H1 (cell line): Measurements from ENCODE around the gene CDCA7. TPM values are rescaled to one million over a fixed set of nuclear protein-coding genes. Genes with fewer than 3 reads are reported as not detected.
A peak's percentile ranks its signal among the peaks of the same experiment; 100 is the strongest.

Experiments
- CTCF ChIA-PET: fragments of 300-600 bp; sonication (Branson Sonifier 250); formaldehyde crosslinking; loops from one replicate; lab custom pipeline; 2021; ENCODE audit not compliant: partially characterized antibody; lab: Charles Lee
- POLR2A ChIA-PET: fragments of 300-600 bp; sonication (Branson Sonifier 250); formaldehyde crosslinking; loops from one replicate; lab custom pipeline; 2021; ENCODE audit warnings: inconsistent platforms; ENCODE audit not compliant: partially characterized antibody; lab: Charles Lee
- DNase-seq, 2 experiments: peaks; one replicate each; pipeline versions ENCODE4 v3.0.0 to v3.0.0-alpha.2; 2010 to 2022; ENCODE audit warnings: low spot score in 2 of 2, low read depth in 1 of 2, mixed read lengths in 1 of 2
- FAIRE-seq: peaks from 2 replicates; lab custom pipeline; 2011; peaks lifted over from hg19 to GRCh38; lab: Jason Lieb, UNC
- H2AFZ ChIP-seq: 2 replicates; pipeline ENCODE4 v1.8.1; 2012; ENCODE audit warnings: low read length, inconsistent platforms
- H2AK5ac ChIP-seq: 2 replicates; pipeline ENCODE4 v1.6.1; 2013; ENCODE audit warnings: low read depth, low read length
- H2BK120ac ChIP-seq: replicated peaks from 2 replicates; pipeline ENCODE3; 2013; ENCODE audit warnings: low read depth, low read length, inconsistent platforms
- H2BK12ac ChIP-seq: 2 replicates; pipeline ENCODE4 v1.6.1; 2013; ENCODE audit warnings: low read depth, low read length
- H2BK15ac ChIP-seq: 2 replicates; pipeline ENCODE4 v1.6.1; 2013; ENCODE audit warnings: low read length
- H2BK20ac ChIP-seq: 2 replicates; pipeline ENCODE4 v1.6.1; 2013; ENCODE audit warnings: low read length
- H2BK5ac ChIP-seq: 2 replicates; pipeline ENCODE4 v1.6.1; 2013; ENCODE audit warnings: low read depth, low read length
- H3K14ac ChIP-seq: 2 replicates; pipeline ENCODE4 v1.6.1; 2013; ENCODE audit warnings: inconsistent platforms; ENCODE audit not compliant: insufficient read length
- H3K18ac ChIP-seq: 2 replicates; pipeline ENCODE4 v1.6.1; 2013; ENCODE audit warnings: low read length; ENCODE audit errors: extremely low read depth
- H3K23ac ChIP-seq: 2 replicates; pipeline ENCODE4 v1.6.1; 2013; ENCODE audit warnings: inconsistent platforms; ENCODE audit not compliant: insufficient read length
- H3K23me2 ChIP-seq: 2 replicates; pipeline ENCODE4 v1.6.1; 2013; ENCODE audit warnings: low read depth, low read length
- H3K27ac ChIP-seq: 2 replicates; pipeline ENCODE4 v1.6.1; 2011; ENCODE audit warnings: low read depth, low read length, inconsistent platforms
- H3K27me3 ChIP-seq, 4 experiments: replicated peaks in 1 of 4; 1 replicate in 1 of 4; 2 replicates in 3 of 4; pipeline versions ENCODE4 v1.6.1 to v1.8.1; 2011 to 2013; ENCODE audit warnings: low read length in 3 of 4, mild to moderate bottlenecking in 3 of 4, inconsistent platforms in 2 of 4, mixed read lengths in 2 of 4, moderate library complexity in 1 of 4; ENCODE audit not compliant: control insufficient read depth in 3 of 4, insufficient read depth in 3 of 4; ENCODE audit errors: extremely low read depth in 1 of 4
- H3K36me3 ChIP-seq, 4 experiments: 2 replicates each; pipeline versions ENCODE4 v1.6.1 to v1.8.1; 2011 to 2013; ENCODE audit warnings: mild to moderate bottlenecking in 4 of 4, low read length in 3 of 4, moderate library complexity in 2 of 4, control low read depth in 1 of 4, inconsistent platforms in 1 of 4; ENCODE audit not compliant: insufficient read depth in 4 of 4, control insufficient read depth in 2 of 4
- H3K4ac ChIP-seq: replicated peaks from 2 replicates; pipeline ENCODE3; 2013; ENCODE audit warnings: low read length, low read depth, mixed read lengths, inconsistent platforms; ENCODE audit not compliant: insufficient read length
- H3K4me1 ChIP-seq, 4 experiments: replicated peaks in 1 of 4; 1 replicate in 1 of 4; 2 replicates in 3 of 4; pipeline versions ENCODE4 v1.6.1 to v1.8.1; 2011 to 2013; ENCODE audit warnings: low read length in 3 of 4, inconsistent platforms in 2 of 4, mixed read lengths in 1 of 4; ENCODE audit not compliant: insufficient read depth in 4 of 4, control insufficient read depth in 3 of 4
- H3K4me2 ChIP-seq, 2 experiments: 2 replicates each; pipeline versions ENCODE4 v1.6.1 to v1.8.1; 2011 to 2013; ENCODE audit warnings: low read depth in 2 of 2, low read length in 2 of 2, control low read depth in 1 of 2, inconsistent platforms in 1 of 2, mild to moderate bottlenecking in 1 of 2; ENCODE audit not compliant: insufficient read depth in 1 of 2
- H3K4me3 ChIP-seq, 4 experiments: fragments of 200-600, 300-600 bp in 1 of 4; sonication (generic), shearing (Covaris generic), sonication (Bioruptor Twin) in 1 of 4; 2 replicates each; pipeline versions ENCODE4 v1.5.1 to v1.8.1; 2011 to 2016; ENCODE audit warnings: low read length in 4 of 4, low read depth in 3 of 4, control low read depth in 2 of 4, inconsistent platforms in 2 of 4, mild to moderate bottlenecking in 2 of 4, mixed read lengths in 1 of 4, moderate library complexity in 1 of 4; ENCODE audit not compliant: insufficient read depth in 2 of 4; ENCODE audit errors: extremely low read depth in 1 of 4
- H3K56ac ChIP-seq: replicated peaks from 2 replicates; pipeline ENCODE3; 2013; ENCODE audit warnings: low read depth, mild to moderate bottlenecking, mixed read lengths, low read length, inconsistent platforms; ENCODE audit not compliant: insufficient read length
- H3K79me1 ChIP-seq: 2 replicates; pipeline ENCODE4 v1.6.1; 2013; ENCODE audit warnings: low read depth, low read length, control low read depth
- H3K79me2 ChIP-seq, 2 experiments: 2 replicates each; pipeline versions ENCODE4 v1.6.1 to v1.8.1; 2012 to 2013; ENCODE audit warnings: low read length in 2 of 2, mild to moderate bottlenecking in 2 of 2, inconsistent platforms in 1 of 2; ENCODE audit not compliant: insufficient read depth in 2 of 2, control insufficient read depth in 1 of 2
- H3K9ac ChIP-seq, 4 experiments: replicated peaks in 1 of 4; 1 replicate in 1 of 4; 2 replicates in 3 of 4; pipeline versions ENCODE4 v1.6.1 to v1.8.1; 2011 to 2013; ENCODE audit warnings: low read depth in 3 of 4, low read length in 3 of 4, control low read depth in 2 of 4, mild to moderate bottlenecking in 2 of 4, moderate library complexity in 2 of 4, inconsistent platforms in 1 of 4; ENCODE audit errors: extremely low read depth in 1 of 4
- H3K9me3 ChIP-seq, 2 experiments: 2 replicates each; pipeline versions ENCODE4 v1.6.1 to v1.8.1; 2012 to 2013; ENCODE audit warnings: mild to moderate bottlenecking in 2 of 2, moderate library complexity in 2 of 2, control low read depth in 1 of 2, inconsistent platforms in 1 of 2, low read depth in 1 of 2, low read length in 1 of 2, mixed read lengths in 1 of 2; ENCODE audit not compliant: insufficient read depth in 2 of 2
- H4K20me1 ChIP-seq, 2 experiments: replicated peaks in 1 of 2; 2 replicates each; pipeline versions ENCODE3 to v1.8.1; 2011 to 2013; ENCODE audit warnings: inconsistent platforms in 2 of 2, low read length in 2 of 2, mild to moderate bottlenecking in 1 of 2; ENCODE audit not compliant: insufficient read depth in 2 of 2, control insufficient read depth in 1 of 2
- H4K5ac ChIP-seq: 2 replicates; pipeline ENCODE4 v1.6.1; 2013; ENCODE audit warnings: low read length, low read depth, mixed read lengths, inconsistent platforms; ENCODE audit not compliant: insufficient read length
- H4K8ac ChIP-seq: 2 replicates; pipeline ENCODE4 v1.8.0; 2013; ENCODE audit warnings: mild to moderate bottlenecking, moderate library complexity, low read length, inconsistent platforms; ENCODE audit not compliant: insufficient read depth; ENCODE audit errors: extremely low read depth
- H4K91ac ChIP-seq: replicated peaks from 2 replicates; pipeline ENCODE3; 2013; ENCODE audit warnings: low read length, mixed read lengths, inconsistent platforms; ENCODE audit not compliant: insufficient read length
- BACH1 ChIP-seq: IDR thresholded peaks from 2 replicates; pipeline ENCODE4 v1.6.1; 2012; ENCODE audit warnings: low read length, improper control_type of control experiment
- CTBP2 ChIP-seq: IDR thresholded peaks from 2 replicates; pipeline ENCODE4 v1.7.0; 2011; ENCODE audit warnings: borderline replicate concordance, mild to moderate bottlenecking, moderate library complexity, mixed read lengths, low read length; ENCODE audit not compliant: insufficient read depth, insufficient read length
- EGR1 ChIP-seq: IDR thresholded peaks from 2 replicates; pipeline ENCODE4 v1.6.1; 2011; ENCODE audit warnings: low read depth, low read length, borderline replicate concordance
- FOSL1 ChIP-seq: IDR thresholded peaks from 2 replicates; pipeline ENCODE4 v1.6.1; 2011; ENCODE audit warnings: mild to moderate bottlenecking, low read depth, low read length, moderate library complexity; ENCODE audit not compliant: insufficient read depth
- HDAC6 ChIP-seq: IDR thresholded peaks from one replicate; pipeline ENCODE4 v1.7.1; 2012; ENCODE audit warnings: low read depth, mild to moderate bottlenecking, inconsistent platforms, low read length, moderate library complexity
- JUN ChIP-seq: IDR thresholded peaks from 2 replicates; pipeline ENCODE4 v1.6.1; 2011; ENCODE audit warnings: low read depth, mild to moderate bottlenecking, improper control_type of control experiment, low read length
- KDM4A ChIP-seq: IDR thresholded peaks from one replicate; pipeline ENCODE4 v1.7.1; 2012; ENCODE audit warnings: low read depth, mild to moderate bottlenecking, moderate library complexity, low read length, inconsistent platforms; ENCODE audit not compliant: severe bottlenecking
- NRF1 ChIP-seq: IDR thresholded peaks from 2 replicates; pipeline ENCODE4 v1.6.1; 2011; ENCODE audit warnings: mild to moderate bottlenecking, low read depth, low read length, improper control_type of control experiment
- PHF8 ChIP-seq: fragments of 200-600 bp; sonication (generic); conservative IDR thresholded peaks from 2 replicates; pipeline ENCODE4 v1.7.1; 2012; ENCODE audit warnings: low read depth, mild to moderate bottlenecking, inconsistent platforms, low read length, moderate library complexity
- SIN3A ChIP-seq, 2 experiments: IDR thresholded peaks in 1 of 2; conservative IDR thresholded peaks in 1 of 2; 2 replicates each; pipeline ENCODE4 v1.6.1; 2011 to 2012; ENCODE audit warnings: low read length in 2 of 2, improper control_type of control experiment in 1 of 2, low read depth in 1 of 2, mild to moderate bottlenecking in 1 of 2
- WGBS, 2 experiments: shearing (Covaris generic) in 1 of 2; methylation state at CpG; one replicate each; pipeline versions ENCODE4 v1.1.6 to v1.1.7; 2013 to 2015; ENCODE audit warnings: low lambda C conversion rate in 2 of 2, mixed read lengths in 2 of 2, inconsistent platforms in 1 of 2, low coverage in 1 of 2, missing lambda C conversion rate in 1 of 2; ENCODE audit not compliant: insufficient replicate concordance in 2 of 2, insufficient coverage in 1 of 2, insufficient read length in 1 of 2; ENCODE audit errors: extremely low coverage in 1 of 2, missing lambda C conversion rate in 1 of 2; 5-methylcytosine and 5-hydroxymethylcytosine counted together
- polyA plus RNA-seq, 7 experiments: library from polyadenylated mRNA; depleted of rRNA in 3 of 7; stranded (reverse) in 5 of 7; unstranded in 2 of 7; fragments of >200 nt in 5 of 7; fragments of 200-250 nt in 2 of 7; gene quantifications; 1 replicate in 5 of 7; 2 replicates in 1 of 7; 4 replicates in 1 of 7; pipeline versions ENCODE4 v1.2.1 to v1.2.3, GENCODE V29; 2011 to 2013; ENCODE audit warnings: missing spikeins in 2 of 7, mixed read lengths in 2 of 7
- total RNA-seq: library from RNA; stranded (reverse); fragmentation: NEBNext Ultra II Directional; extraction: Animal tissue kit (Norgen Biotek cat#: 25700); gene quantifications from 2 replicates; pipeline ENCODE4 v1.2.1, GENCODE V29; 2021
- TF ChIP-seq, protein P1 (sequence below): IDR thresholded peaks from 2 replicates; pipeline ENCODE4 v1.6.1; 2011; ENCODE audit warnings: low read depth, mild to moderate bottlenecking, low read length; ENCODE audit not compliant: insufficient read depth
- TF ChIP-seq, protein P2 (sequence below): IDR thresholded peaks from 2 replicates; pipeline ENCODE4 v1.6.1; 2012; ENCODE audit warnings: inconsistent platforms

CDCA7 gene
- total and polyA plus RNA-seq, 2 of the 8 experiments (the other 6 are each of a cell fraction or from before 2014, with no cell fraction given): 64.4 to 80.4 TPM

DNA sequence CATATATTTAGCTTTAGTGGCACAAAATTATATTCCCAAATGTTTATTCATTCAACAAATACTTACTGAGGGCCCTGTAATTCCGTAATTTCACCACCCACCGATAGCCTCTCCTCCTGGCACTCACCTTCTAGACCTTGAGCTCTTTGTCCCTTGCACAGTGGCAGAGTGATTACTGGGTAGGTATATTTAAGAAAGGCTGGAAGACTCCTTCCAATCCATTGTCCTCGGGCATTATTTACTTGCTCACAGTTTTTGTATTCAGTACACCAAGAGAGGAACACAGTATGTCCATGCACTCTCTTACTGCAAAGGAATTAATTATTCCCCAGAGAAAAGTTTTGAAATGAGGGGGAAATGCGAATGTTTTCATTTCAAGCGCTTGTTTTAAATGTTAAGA is 1.1 kb upstream of the CDCA7 start:
- H3K27me3 ChIP-seq: no peaks in the 10 kb centered on the region
- peak overlapping the region in 3 of 4 experiments; percentile 78 to 86 (median 83); a peak in 4 of 8 replicates for H3K4me3 ChIP-seq
- no peak overlapping the region for H3K23ac ChIP-seq
- no peak overlapping the region for H2AFZ ChIP-seq
- H2AK5ac ChIP-seq: no peak overlapping the region
- H2BK20ac ChIP-seq: no peak overlapping the region
- peaks cover 18 to 35% of the 10 kb centered on the region in 2 experiments for H3K79me2 ChIP-seq
- H3K36me3 ChIP-seq: peaks cover 0 to 2% (median under 1%) of the 10 kb centered on the region in 4 experiments; a peak in 2 of 8 replicates
- DNase-seq (no peak), FAIRE-seq (no peak)
- H3K4me2 ChIP-seq: peak overlapping the region; percentile 90 to 95
- H3K9me3 ChIP-seq: no peaks in the 10 kb centered on the region; a peak in 1 of 4 replicates
- 39% methylated on average over 5 of the region's 5 CpGs; no CpG with 5 or more reads in 1 of the 2 experiments for WGBS, 2 experiments
- peak overlapping the region in 3 of 4 experiments; percentile 93 to 99 (median 98); a peak in 5 of 7 replicates for H3K9ac ChIP-seq
- no peak overlapping the region for H3K4ac ChIP-seq
- H3K23me2 ChIP-seq: peaks cover 12% of the 10 kb centered on the region
- H3K4me1 ChIP-seq: peaks cover 4 to 16% (median 9%) of the 10 kb centered on the region in 4 experiments; a peak in 4 of 7 replicates
- H4K8ac ChIP-seq: no peak overlapping the region
- H3K14ac ChIP-seq: no peak overlapping the region
- no peak overlapping the region for H3K27ac ChIP-seq
- ChIA-PET CTCF (interaction anchor here (0.9 to 1.0 kb wide), 2 partner anchors 59 to 143 kb away, joined by 3 read pairs; no protein-coding TSS in a partner anchor), POLR2A (interaction anchor here (0.6 to 1.5 kb wide), 3 partner anchors 83 to 155 kb away, joined by 3 to 4 read pairs (median 3); no protein-coding TSS in a partner anchor)
- no peak overlapping the region; the same call in 1 of the 2 replicates for H2BK12ac ChIP-seq
- no peak overlapping the region for H4K5ac ChIP-seq
- H3K79me1 ChIP-seq: peaks cover 6% of the 10 kb centered on the region; the same call in 1 of the 2 replicates
- H3K18ac ChIP-seq: peak overlapping the region; percentile 68; the same call in 1 of the 2 replicates
- H2BK120ac ChIP-seq: no peak overlapping the region
- no peak overlapping the region for H4K91ac ChIP-seq
- H3K56ac ChIP-seq: no peak overlapping the region
- H2BK5ac ChIP-seq: no peak overlapping the region
- H4K20me1 ChIP-seq: peaks cover 11 to 12% of the 10 kb centered on the region in 2 experiments
- no peak overlapping the region for H2BK15ac ChIP-seq
- TF ChIP-seq PHF8 (no peak), SIN3A (conservative IDR thresholded peaks at IDR 0.05 in 1 of 2, IDR thresholded peaks at IDR 0.05 in 1 of 2; ENCODE audit: low read depth in 1 of 2, low read length in 2 of 2) (no peak), CTBP2 (no peak), HDAC6 (no peak), KDM4A (no peak), JUN (no peak), BACH1 (no peak), NRF1 (no peak), EGR1 (no peak), FOSL1 (no peak)
- TF ChIP-seq, protein P1, sequence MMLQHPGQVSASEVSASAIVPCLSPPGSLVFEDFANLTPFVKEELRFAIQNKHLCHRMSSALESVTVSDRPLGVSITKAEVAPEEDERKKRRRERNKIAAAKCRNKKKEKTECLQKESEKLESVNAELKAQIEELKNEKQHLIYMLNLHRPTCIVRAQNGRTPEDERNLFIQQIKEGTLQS: no peak
- TF ChIP-seq, protein P2, sequence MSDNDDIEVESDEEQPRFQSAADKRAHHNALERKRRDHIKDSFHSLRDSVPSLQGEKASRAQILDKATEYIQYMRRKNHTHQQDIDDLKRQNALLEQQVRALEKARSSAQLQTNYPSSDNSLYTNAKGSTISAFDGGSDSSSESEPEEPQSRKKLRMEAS: no peak
